Measurements from ENCODE around the gene FOXN3.

FOXN3 gene

GRCh38 chr14:89408907-89409700, 7.9 kb downstream of the FOXN3 start:
- no peak for DNase-seq

- DNase-seq, result no peak
Measured at GRCh38 chr14:89407856-89408255, 9.2 kb downstream of the FOXN3 start.

GRCh38 chr14:89406941-89407340, 10.1 kb downstream of the FOXN3 start:
- no peak for DNase-seq

GRCh38 chr14:89406361-89406760, 10.7 kb downstream of the FOXN3 start:
- DNase-seq, result no peak

- DNase-seq, result no peak
Measured at GRCh38 chr14:89405712-89406111, 11.3 kb downstream of the FOXN3 start.

- DNase-seq, result no peak
Measured at GRCh38 chr14:89402363-89402762, 14.7 kb downstream of the FOXN3 start.

DNA sequence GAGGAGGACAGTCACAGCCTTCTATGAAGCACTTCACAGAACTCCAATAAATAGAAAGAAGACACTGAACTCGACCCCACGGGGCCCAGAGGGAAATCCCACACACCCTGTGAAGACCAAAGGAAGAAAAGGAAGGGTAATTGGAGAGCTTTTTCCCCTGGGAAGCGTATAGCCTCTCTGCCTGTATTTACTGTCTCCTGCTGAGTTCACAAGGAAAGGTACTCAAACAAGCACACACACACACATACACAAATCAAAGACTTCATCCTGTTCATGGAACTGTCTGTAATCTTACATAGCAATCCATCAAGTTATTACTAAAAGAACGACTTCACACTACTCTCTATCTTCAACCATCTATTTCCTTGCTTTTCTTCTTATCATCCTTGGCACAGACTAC, 15.3 kb downstream of the FOXN3 start:
- DNase-seq, result no peak

GRCh38 chr14:89401241-89401640, 15.8 kb downstream of the FOXN3 start:
- no peak for DNase-seq

GRCh38 chr14:89400529-89400928, 16.5 kb downstream of the FOXN3 start:
- DNase-seq, result no peak

- DNase-seq, result no peak
Measured at GRCh38 chr14:89399594-89400068, 17.4 kb downstream of the FOXN3 start.

GRCh38 chr14:89399157-89399556, 17.9 kb downstream of the FOXN3 start:
- no peak for DNase-seq

- no peak for DNase-seq
Measured at GRCh38 chr14:89397569-89398230, 19.3 kb downstream of the FOXN3 start.

DNA sequence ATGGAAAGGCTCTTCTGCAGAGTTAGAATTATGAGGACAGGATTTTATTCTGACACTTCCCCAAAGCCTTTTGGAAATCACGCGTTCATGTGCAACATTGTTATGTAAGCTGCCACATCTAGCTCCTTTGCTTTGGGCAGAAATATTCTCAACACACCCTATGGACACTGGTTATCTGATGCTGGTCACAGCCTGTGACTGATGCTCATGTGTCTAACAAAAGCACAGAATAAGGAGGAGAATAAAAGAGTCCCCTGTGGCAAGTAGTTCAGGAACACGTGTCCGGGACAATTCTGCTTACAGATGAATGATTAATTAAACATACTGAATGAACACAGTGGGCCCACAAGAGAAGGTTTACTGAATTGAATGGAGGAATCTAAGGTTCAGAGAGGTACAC, 22.1 kb downstream of the FOXN3 start:
- DNase-seq, result no peak

GRCh38 chr14:89393222-89393745, 23.7 kb downstream of the FOXN3 start:
- DNase-seq, result no peak

DNA sequence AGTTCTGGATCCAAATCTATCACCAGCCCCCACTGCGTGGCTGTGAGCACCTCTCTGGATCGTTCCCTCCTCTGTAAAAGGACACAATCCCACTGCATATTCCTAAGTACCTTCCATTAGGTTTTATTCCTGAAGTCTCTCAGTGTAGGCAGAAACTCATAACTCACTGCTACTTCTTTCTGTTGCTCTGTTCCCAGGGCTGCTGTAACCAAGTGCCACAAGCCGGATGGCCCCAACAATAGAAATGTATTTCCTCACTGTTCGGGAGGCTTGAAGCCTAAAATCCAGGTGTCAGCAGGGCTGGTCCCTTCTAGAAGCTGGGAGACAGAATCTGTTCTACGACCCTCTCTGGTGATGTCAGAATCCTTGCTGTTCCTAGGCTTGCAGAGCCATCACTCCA, 24.9 kb downstream of the FOXN3 start:
- no peak for DNase-seq

GRCh38 chr14:89391556-89391955, 25.5 kb downstream of the FOXN3 start:
- DNase-seq, result no peak

DNA sequence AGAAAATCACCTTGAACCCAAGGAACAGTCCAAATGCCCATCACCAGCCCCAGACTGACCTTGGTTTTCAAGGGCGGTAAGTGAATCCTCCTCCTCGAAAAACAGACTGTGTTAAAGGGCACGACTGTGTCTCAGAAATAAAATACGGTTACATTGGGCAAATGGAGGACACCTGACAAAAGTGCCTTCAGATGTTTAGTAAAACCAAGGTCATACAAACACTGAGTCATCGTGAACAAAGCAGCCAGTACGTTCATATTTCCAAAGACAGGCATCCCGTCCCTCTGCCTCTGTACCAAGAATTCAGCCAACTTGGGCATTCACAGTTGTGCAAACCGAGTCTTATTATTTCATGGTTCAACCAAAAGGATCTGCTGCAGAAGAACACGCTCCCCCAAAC, 25.9 kb downstream of the FOXN3 start:
- DNase-seq, result no peak

DNA sequence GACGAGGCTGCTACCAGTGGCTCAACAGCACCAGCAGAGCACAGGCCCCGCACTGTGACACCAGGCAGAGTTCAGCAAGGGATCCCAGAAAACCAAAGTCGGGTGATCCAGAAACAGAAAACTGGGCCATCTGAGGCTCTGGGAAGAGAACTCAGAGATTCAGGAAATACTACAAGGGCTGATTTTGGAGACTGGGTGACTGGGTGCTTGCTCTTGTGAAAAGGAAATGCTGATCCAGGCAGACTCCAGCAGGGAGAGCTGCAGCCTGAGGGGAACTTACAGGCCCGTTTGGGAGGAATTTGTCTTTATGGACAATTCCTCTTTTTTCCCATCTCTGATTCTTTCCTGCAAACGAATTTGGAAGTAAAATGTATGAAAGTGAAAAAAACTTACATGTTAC, 28.2 kb downstream of the FOXN3 start:
- no peak for DNase-seq

- no peak for DNase-seq
Measured at GRCh38 chr14:89387922-89388685, 28.9 kb downstream of the FOXN3 start.

DNA sequence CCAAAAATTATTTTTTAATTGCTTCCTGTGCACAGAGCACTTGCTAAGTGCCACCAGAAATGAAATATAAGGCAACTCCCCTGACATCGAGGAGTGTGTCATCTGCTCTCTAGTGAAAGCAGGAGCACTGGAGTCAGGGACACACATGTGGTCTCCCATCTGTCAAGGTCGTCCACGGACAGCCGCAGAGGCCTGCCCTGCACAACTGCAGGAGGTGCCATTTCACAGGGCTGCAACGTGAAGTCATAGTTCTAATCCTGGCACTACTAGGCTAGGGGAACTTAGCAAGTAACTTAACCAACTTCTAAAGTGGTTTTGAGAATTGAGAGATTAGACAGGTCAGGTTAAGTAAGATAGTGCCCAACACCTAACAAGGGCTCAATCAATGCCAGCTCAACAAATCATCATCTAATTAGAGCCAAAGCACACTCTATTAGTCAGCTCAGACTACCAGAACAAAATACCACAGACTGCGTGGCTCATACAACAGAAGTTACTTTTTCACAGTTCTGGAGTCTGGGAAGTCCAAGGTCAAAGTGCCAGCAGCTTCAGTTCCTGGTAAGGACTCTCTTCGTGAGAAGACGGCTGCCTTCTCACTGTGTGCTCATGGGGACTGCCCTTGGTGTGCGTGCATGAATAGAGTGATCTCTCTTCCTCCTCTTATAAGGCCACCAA, 30.7 kb downstream of the FOXN3 start:
- no peak for DNase-seq

DNA sequence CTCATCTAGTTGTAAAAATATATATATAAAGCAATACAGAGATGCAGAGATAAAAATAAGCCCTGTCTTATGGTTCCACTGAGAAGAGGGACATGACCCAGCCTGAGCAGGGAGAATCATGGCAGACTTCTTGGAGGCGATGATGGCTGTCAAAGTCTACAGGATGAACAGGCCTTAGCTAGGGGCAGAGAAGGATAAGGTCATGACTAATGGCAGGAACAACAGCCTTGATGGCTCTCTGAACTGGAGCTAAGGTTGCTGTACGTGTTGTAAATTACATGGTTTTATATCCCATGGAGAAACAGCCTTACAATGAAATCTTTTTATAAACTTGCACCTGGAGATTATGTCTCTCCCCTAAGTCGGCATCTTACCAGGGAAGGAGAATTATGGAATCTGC, 32.4 kb downstream of the FOXN3 start:
- DNase-seq, result no peak

DNA sequence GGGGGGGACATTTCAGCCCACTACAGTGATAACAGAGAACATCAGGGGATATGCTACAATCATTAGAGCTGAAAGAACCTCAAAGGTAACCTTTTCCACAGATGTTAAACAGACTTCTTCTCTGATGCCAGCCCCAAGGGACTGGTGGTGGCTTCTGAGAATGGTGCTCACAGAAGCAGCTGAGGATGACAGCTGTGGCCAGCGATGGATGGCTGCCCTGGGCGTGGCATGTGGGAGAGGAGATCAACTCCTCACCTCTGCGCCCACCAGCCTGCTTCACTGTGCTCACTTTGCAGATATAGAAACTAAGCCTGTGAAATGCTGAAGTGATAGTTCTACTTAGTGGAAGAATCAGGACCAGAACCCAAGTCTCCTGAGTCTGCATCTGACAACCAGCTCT, 33.0 kb downstream of the FOXN3 start:
- DNase-seq, result no peak
